Esophagus muscularis mucosa (tissue), 4 donors: ENCODE data around the gene ULK4. TPM values are rescaled to one million over a fixed set of nuclear protein-coding genes. Genes with fewer than 3 reads are reported as not detected.

Experiments used
- DNase-seq: peaks from one replicate; pipeline ENCODE4 v3.0.0-alpha.2; 2017; ENCODE audit errors: extremely low spot score
- H3K27ac ChIP-seq, 4 donors: fragments of 200-600 bp; sonication (generic); replicated peaks in 1 of 4; 1 replicate in 3 of 4; 2 replicates in 1 of 4; pipeline ENCODE4 v1.5.1; 2016 to 2019; ENCODE audit warnings: mild to moderate bottlenecking in 1 of 4
- H3K27me3 ChIP-seq, 4 donors: fragments of 200-600 bp; sonication (generic); one replicate each; pipeline versions ENCODE4 v1.5.1 to v1.6.0; 2016 to 2019
- H3K36me3 ChIP-seq, 4 donors: fragments of 200-600 bp; sonication (generic); one replicate each; pipeline ENCODE4 v1.5.1; 2016 to 2019
- H3K4me1 ChIP-seq, 4 donors: fragments of 200-600 bp; sonication (generic); one replicate each; pipeline ENCODE4 v1.5.1; 2016 to 2019
- H3K4me3 ChIP-seq, 4 donors: fragments of 200-600 bp; sonication (generic); 1 replicate in 2 of 4; 2 replicates in 2 of 4; pipeline ENCODE4 v1.5.1; 2016 to 2019; ENCODE audit warnings: mild to moderate bottlenecking in 4 of 4, moderate library complexity in 1 of 4
- H3K9me3 ChIP-seq, 4 donors: fragments of 200-600 bp; sonication (generic); 1 replicate in 3 of 4; 2 replicates in 1 of 4; pipeline ENCODE4 v1.5.1; 2016 to 2019
- EP300 ChIP-seq: sonication (generic); formaldehyde crosslinking; IDR thresholded peaks from one replicate; pipeline ENCODE4 v1.6.1; 2017; ENCODE audit warnings: antibody characterized with exemption
- POLR2A ChIP-seq: fragments of 450-650 bp; IDR thresholded peaks from one replicate; pipeline ENCODE4 v1.6.1; 2017; ENCODE audit warnings: antibody characterized with exemption, moderate library complexity, mild to moderate bottlenecking, low read depth
- POLR2AphosphoS5 ChIP-seq, 2 donors: sonication (generic); formaldehyde crosslinking; IDR thresholded peaks; one replicate each; pipeline ENCODE4 v1.6.1; 2017; ENCODE audit warnings: antibody characterized with exemption in 2 of 2
- WGBS: methylation state at CpG from one replicate; pipeline ENCODE4 v1.1.5; 2018; 5-methylcytosine and 5-hydroxymethylcytosine counted together
- intact Hi-C: fragments of 100-400 bp; cut with DNase I; formaldehyde crosslinking; loops from one replicate; pipeline ENCODE4 v1.15.1; 2023
- total RNA-seq, 4 donors: library from RNA; depleted of rRNA; stranded (reverse); fragments of >200 nt; gene quantifications; one replicate each; pipeline versions ENCODE4 v1.1.0 to v1.2.1, GENCODE V29; 2016
- TF ChIP-seq, protein P1 (sequence below), 3 experiments: fragments of 200-600 bp in 2 of 3; fragments of 450-650 bp in 1 of 3; sonication (generic) in 2 of 3; IDR thresholded peaks; one replicate each; pipeline ENCODE4 v1.5.1; 2017 to 2019; ENCODE audit warnings: antibody characterized with exemption in 3 of 3, mild to moderate bottlenecking in 2 of 3, moderate library complexity in 1 of 3

The ULK4 gene
- total RNA-seq, 4 donors from 2014 or later, result 4.2 to 15.4 (median 11.0) TPM

DNA sequence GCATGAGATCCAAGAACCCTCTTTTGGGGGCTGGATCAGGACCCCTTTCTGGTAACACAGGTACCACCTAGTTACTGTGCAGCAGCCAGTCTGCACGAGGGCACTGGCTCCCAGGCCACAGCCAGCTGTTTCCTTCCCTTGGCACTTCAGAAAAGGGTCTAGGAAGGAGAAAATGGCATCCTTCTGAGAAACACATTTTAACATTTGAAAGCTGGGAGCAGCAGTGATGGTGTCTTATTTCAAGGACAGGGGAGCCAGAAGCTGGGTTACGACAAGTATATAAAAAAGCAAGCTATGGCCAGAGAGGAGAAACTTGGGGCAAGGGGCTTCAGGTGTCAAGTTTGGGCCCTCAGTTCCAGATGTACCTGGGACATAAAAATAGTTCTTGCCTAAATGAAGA is 479.8 kb downstream of the ULK4 start:
- no peak for DNase-seq

GRCh38 chr3:41478278-41478677 is 483.6 kb downstream of the ULK4 start:
- no peak overlapping the region for H3K4me3 ChIP-seq
- H3K27me3 ChIP-seq, result no peaks in the 10 kb centered on the region
- DNase-seq, result no peak
- no peak for TF ChIP-seq POLR2A
- TF ChIP-seq EP300, result no peak
- WGBS, result 55% methylated on average over 1 of the region's 1 CpG
- no peak overlapping the region for H3K27ac ChIP-seq
- H3K36me3 ChIP-seq, result no peaks in the 10 kb centered on the region
- H3K9me3 ChIP-seq, result peaks cover 0 to 18% (median 10%) of the 10 kb centered on the region in 4 donors
- no peaks in the 10 kb centered on the region for H3K4me1 ChIP-seq
- intact Hi-C loops, result no loop called here

More for the DNA sequence above, 479.8 kb downstream of the ULK4 start:
- Histone ChIP-seq H3K27me3 (no peaks in the 10 kb centered on the region), H3K4me1 (no peaks in the 10 kb centered on the region), H3K36me3 (no peaks in the 10 kb centered on the region), H3K4me3 (no peak overlapping the region), H3K9me3 (no peaks in the 10 kb centered on the region), H3K27ac (no peak overlapping the region)
- intact Hi-C loops, result no loop called here
- TF ChIP-seq POLR2AphosphoS5 (IDR thresholded peaks at IDR 0.05) (no peak), POLR2A (no peak), EP300 (no peak)
- TF ChIP-seq, protein P1, sequence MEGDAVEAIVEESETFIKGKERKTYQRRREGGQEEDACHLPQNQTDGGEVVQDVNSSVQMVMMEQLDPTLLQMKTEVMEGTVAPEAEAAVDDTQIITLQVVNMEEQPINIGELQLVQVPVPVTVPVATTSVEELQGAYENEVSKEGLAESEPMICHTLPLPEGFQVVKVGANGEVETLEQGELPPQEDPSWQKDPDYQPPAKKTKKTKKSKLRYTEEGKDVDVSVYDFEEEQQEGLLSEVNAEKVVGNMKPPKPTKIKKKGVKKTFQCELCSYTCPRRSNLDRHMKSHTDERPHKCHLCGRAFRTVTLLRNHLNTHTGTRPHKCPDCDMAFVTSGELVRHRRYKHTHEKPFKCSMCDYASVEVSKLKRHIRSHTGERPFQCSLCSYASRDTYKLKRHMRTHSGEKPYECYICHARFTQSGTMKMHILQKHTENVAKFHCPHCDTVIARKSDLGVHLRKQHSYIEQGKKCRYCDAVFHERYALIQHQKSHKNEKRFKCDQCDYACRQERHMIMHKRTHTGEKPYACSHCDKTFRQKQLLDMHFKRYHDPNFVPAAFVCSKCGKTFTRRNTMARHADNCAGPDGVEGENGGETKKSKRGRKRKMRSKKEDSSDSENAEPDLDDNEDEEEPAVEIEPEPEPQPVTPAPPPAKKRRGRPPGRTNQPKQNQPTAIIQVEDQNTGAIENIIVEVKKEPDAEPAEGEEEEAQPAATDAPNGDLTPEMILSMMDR (IDR thresholded peaks at IDR 0.05), result no peak
- 75% methylated on average over 2 of the region's 2 CpGs for WGBS

GRCh38 chr3:41477399-41478014 is 484.4 kb downstream of the ULK4 start:
- Histone ChIP-seq H3K4me3 (no peak overlapping the region), H3K4me1 (no peaks in the 10 kb centered on the region), H3K9me3 (peaks cover 0 to 26% (median 18%) of the 10 kb centered on the region in 4 donors), H3K36me3 (no peaks in the 10 kb centered on the region), H3K27me3 (no peaks in the 10 kb centered on the region), H3K27ac (no peak overlapping the region)
- DNase-seq, result no peak
- TF ChIP-seq EP300 (no peak), POLR2A (no peak), POLR2AphosphoS5 (IDR thresholded peaks at IDR 0.05) (no peak)
- TF ChIP-seq, protein P1 (IDR thresholded peaks at IDR 0.05), result no peak
- intact Hi-C loops, result no loop called here
- 91% methylated on average over 2 of the region's 2 CpGs for WGBS

- no peak for DNase-seq
- Histone ChIP-seq H3K27me3 (no peaks in the 10 kb centered on the region), H3K27ac (no peak overlapping the region), H3K9me3 (peaks cover 0 to 44% (median 35%) of the 10 kb centered on the region in 4 donors), H3K36me3 (no peaks in the 10 kb centered on the region), H3K4me1 (no peaks in the 10 kb centered on the region), H3K4me3 (no peak overlapping the region)
- intact Hi-C loops, result no loop called here
- TF ChIP-seq, protein P1 (IDR thresholded peaks at IDR 0.05), result no peak
- TF ChIP-seq POLR2A, result no peak
- TF ChIP-seq EP300, result no peak
- no peak for TF ChIP-seq POLR2AphosphoS5 (IDR thresholded peaks at IDR 0.05)
- WGBS, result 100% methylated on average over 1 of the region's 1 CpG
These were observed 492.8 kb downstream of the ULK4 start for GRCh38 chr3:41469083-41469482.

- Histone ChIP-seq H3K4me1 (no peaks in the 10 kb centered on the region), H3K27ac (no peak overlapping the region), H3K36me3 (no peaks in the 10 kb centered on the region), H3K4me3 (no peak overlapping the region), H3K9me3 (peaks cover 0 to 29% (median 21%) of the 10 kb centered on the region in 4 donors), H3K27me3 (no peaks in the 10 kb centered on the region)
- WGBS, result 94% methylated on average over 1 of the region's 1 CpG
- TF ChIP-seq, protein P1 (IDR thresholded peaks at IDR 0.05), result no peak
- no peak for TF ChIP-seq EP300
- TF ChIP-seq POLR2AphosphoS5 (IDR thresholded peaks at IDR 0.05), result no peak
- no peak for TF ChIP-seq POLR2A
- intact Hi-C loops, result no loop called here
- DNase-seq, result no peak
These were observed 494.4 kb downstream of the ULK4 start for GRCh38 chr3:41467481-41467880.
